ENCODE measurements around the gene PNMT. TPM values are rescaled to one million over a fixed set of nuclear protein-coding genes. Genes with fewer than 3 reads are reported as not detected.

Gene PNMT
- total and polyA plus RNA-seq, 2 of the 8 experiments (the other 6 are each of a cell fraction or from before 2014, with no cell fraction given), result 5.6 to 10.9 TPM

- ChIA-PET CTCF (ENCODE audit: partially characterized antibody) (interaction anchor here (0.6 to 52.4 kb wide), 8 partner anchors 12 to 518 kb away, joined by 3 to 1885 read pairs (median 6); partner anchors contain the start of genes PNMT, PPP1R1B, STARD3 and TCAP), POLR2A (ENCODE audit: partially characterized antibody) (interaction anchor here (1.0 to 38.1 kb wide), 5 partner anchors 6 to 53 kb away, joined by 3 to 708 read pairs (median 4); partner anchors contain the start of genes ERBB2, PGAP3, PNMT and TCAP)
- Histone ChIP-seq H3K23me2 (ENCODE audit: low read depth, low read length) (peaks cover 12% of the 10 kb centered on the region), H2BK12ac (ENCODE audit: low read depth, low read length) (no peak overlapping the region), H3K79me1 (ENCODE audit: low read depth, low read length) (0 out of 2 replicates have a peak, but pooled peaks cover 2% of the 10 kb centered on the region), H3K27me3 (replicated peaks in 1 of 4; ENCODE audit: control insufficient read depth in 3 of 4, extremely low read depth in 1 of 4, insufficient read depth in 3 of 4, low read length in 3 of 4) (no peaks in the 10 kb centered on the region), H3K4me2 (ENCODE audit: insufficient read depth in 1 of 2, low read depth in 2 of 2, low read length in 2 of 2) (no peak overlapping the region), H2BK20ac (ENCODE audit: low read length) (no peak overlapping the region), H3K4me3 (ENCODE audit: extremely low read depth in 1 of 4, insufficient read depth in 2 of 4, low read depth in 3 of 4, low read length in 4 of 4) (no peak overlapping the region), H3K79me2 (ENCODE audit: control insufficient read depth in 1 of 2, insufficient read depth in 2 of 2, low read length in 2 of 2) (peaks cover 0 to 4% of the 10 kb centered on the region in 2 experiments; a peak in 1 of 4 replicates), H4K20me1 (replicated peaks in 1 of 2; ENCODE audit: control insufficient read depth in 1 of 2, insufficient read depth in 2 of 2, low read length in 2 of 2) (no peaks in the 10 kb centered on the region), H3K18ac (ENCODE audit: extremely low read depth, low read length) (no peak overlapping the region), H3K36me3 (ENCODE audit: control insufficient read depth in 2 of 4, insufficient read depth in 4 of 4, low read length in 3 of 4) (peaks cover 0 to 5% (median 0%) of the 10 kb centered on the region in 4 experiments; a peak in 4 of 8 replicates), H4K5ac (ENCODE audit: insufficient read length, low read depth, low read length) (no peak overlapping the region), H2AK5ac (ENCODE audit: low read depth, low read length) (no peak overlapping the region), H3K9ac (replicated peaks in 1 of 4; ENCODE audit: extremely low read depth in 1 of 4, low read depth in 3 of 4, low read length in 3 of 4) (no peak overlapping the region), H3K9me3 (ENCODE audit: insufficient read depth in 2 of 2, low read depth in 1 of 2, low read length in 1 of 2) (no peaks in the 10 kb centered on the region), H4K91ac (replicated peaks; ENCODE audit: insufficient read length, low read length) (no peak overlapping the region), H3K4me1 (replicated peaks in 1 of 4; ENCODE audit: control insufficient read depth in 3 of 4, insufficient read depth in 4 of 4, low read length in 3 of 4) (peaks cover 0 to 8% (median 2%) of the 10 kb centered on the region in 4 experiments), H2AFZ (ENCODE audit: low read length) (no peak overlapping the region), H4K8ac (ENCODE audit: extremely low read depth, insufficient read depth, low read length) (no peak overlapping the region; the same call in 1 of the 2 replicates), H3K4ac (replicated peaks; ENCODE audit: insufficient read length, low read depth, low read length) (no peak overlapping the region), H2BK120ac (replicated peaks; ENCODE audit: low read depth, low read length) (no peak overlapping the region), H3K56ac (replicated peaks; ENCODE audit: insufficient read length, low read depth, low read length) (no peak overlapping the region), H2BK15ac (ENCODE audit: low read length) (no peak overlapping the region), H3K14ac (ENCODE audit: insufficient read length) (no peak overlapping the region), H2BK5ac (ENCODE audit: low read depth, low read length) (no peak overlapping the region), H3K23ac (ENCODE audit: insufficient read length) (no peak overlapping the region), H3K27ac (ENCODE audit: low read depth, low read length) (no peak overlapping the region)
- no peak for DNase-seq (ENCODE audit: low read depth in 1 of 2, low spot score in 2 of 2)
- 92% methylated on average over 12 of the region's 12 CpGs; no CpG with 5 or more reads in 1 of the 2 experiments for WGBS, 2 experiments (ENCODE audit: extremely low coverage in 1 of 2, insufficient coverage in 1 of 2, insufficient read length in 1 of 2, insufficient replicate concordance in 2 of 2, low coverage in 1 of 2, low lambda C conversion rate in 2 of 2, missing lambda C conversion rate in 1 of 2)
- no peak for FAIRE-seq
- TF ChIP-seq EGR1 (IDR thresholded peaks at IDR 0.05; ENCODE audit: borderline replicate concordance, low read depth, low read length), result no peak
- TF ChIP-seq EP300 (IDR thresholded peaks at IDR 0.05; ENCODE audit: borderline replicate concordance in 1 of 2, low read depth in 2 of 2, low read length in 2 of 2), result no peak
- no peak for TF ChIP-seq SIN3A (conservative IDR thresholded peaks at IDR 0.05 in 1 of 2, IDR thresholded peaks at IDR 0.05 in 1 of 2; ENCODE audit: low read depth in 1 of 2, low read length in 2 of 2)
- TF ChIP-seq CBX5 (IDR thresholded peaks at IDR 0.05; ENCODE audit: low read depth, low read length), result no peak
- TF ChIP-seq TAF7 (optimal IDR thresholded peaks at IDR 0.05; ENCODE audit: borderline replicate concordance, low read depth, low read length), result no peak
- TF ChIP-seq RAD21 (IDR thresholded peaks at IDR 0.05 in 1 of 2, conservative IDR thresholded peaks at IDR 0.05 in 1 of 2; ENCODE audit: low read depth in 2 of 2, low read length in 2 of 2), result no peak
- TF ChIP-seq RNF2 (IDR thresholded peaks at IDR 0.05; ENCODE audit: borderline replicate concordance, low read depth, low read length, missing control alignments, poor library complexity, severe bottlenecking), result no peak
- no peak for TF ChIP-seq FOSL1 (IDR thresholded peaks at IDR 0.05; ENCODE audit: insufficient read depth, low read depth, low read length)
- no peak for TF ChIP-seq SIRT6 (IDR thresholded peaks at IDR 0.05; ENCODE audit: low read length)
- no peak for TF ChIP-seq CBX8 (IDR thresholded peaks at IDR 0.05; ENCODE audit: borderline replicate concordance, low read depth, low read length)
Observed at GRCh38 chr17:39684369-39685192, 16.3 kb downstream of the PNMT start.
